ENCODE measurements around the gene MIER2.

Gene MIER2

DNA sequence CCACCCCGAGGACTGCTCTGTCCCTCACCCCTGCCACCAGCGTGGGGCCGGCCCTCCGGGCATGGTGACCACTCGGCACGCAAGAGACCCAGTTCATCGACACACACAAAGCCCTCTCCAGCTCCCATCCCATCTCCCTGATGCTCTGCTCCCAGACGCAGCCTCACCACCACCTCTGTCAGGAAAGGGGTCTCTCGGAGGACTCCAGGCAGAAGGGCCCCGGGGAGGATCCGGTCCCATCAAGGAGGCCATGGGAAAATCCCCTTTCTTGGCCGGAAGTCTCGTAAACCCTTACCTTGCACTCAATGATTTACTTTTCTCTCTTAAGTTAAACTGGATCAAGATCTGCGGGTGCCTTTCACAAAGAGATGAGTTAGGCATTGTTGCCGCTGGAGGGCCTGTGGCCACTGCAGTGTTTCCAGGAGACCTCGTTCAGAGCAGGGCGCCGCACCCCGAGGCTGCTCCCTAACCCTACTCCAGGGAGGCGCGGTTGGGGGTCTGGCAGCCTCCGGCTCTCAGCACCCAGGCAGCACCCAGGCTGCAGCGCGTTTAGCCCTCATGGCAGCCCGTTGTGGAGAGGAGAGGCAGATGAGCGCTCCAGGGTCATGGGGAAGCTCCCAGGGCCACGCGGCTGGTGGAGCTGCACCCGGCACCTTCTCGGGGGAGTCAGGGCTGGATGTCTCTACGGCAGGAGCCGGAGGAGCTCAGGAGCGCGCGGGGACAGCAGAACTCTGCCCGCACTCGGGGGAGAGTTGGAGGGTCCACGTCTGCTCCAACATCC lies 33.4 kb upstream of the MIER2 start:
- DNase-seq (ENCODE audit: low spot score) = no peak

DNA sequence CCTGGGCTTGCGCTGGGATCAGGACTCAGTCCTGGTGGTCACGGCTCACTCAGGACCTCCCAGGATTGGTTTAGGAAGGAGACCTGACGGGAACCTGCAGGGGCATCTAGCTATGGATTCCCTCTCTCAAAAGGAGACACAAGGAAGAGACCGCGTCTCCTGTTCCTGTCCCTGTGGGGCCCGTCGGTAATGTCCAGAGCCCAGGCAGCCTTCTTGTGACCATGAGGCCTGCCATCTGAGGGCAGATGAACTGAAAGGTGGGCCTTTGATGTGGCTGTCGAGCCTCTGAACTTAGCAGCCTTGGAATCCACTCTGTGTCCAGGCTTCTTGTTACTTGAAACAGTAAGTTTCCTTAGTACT lies 31.5 kb upstream of the MIER2 start:
- DNase-seq (ENCODE audit: low spot score) = no peak

DNA sequence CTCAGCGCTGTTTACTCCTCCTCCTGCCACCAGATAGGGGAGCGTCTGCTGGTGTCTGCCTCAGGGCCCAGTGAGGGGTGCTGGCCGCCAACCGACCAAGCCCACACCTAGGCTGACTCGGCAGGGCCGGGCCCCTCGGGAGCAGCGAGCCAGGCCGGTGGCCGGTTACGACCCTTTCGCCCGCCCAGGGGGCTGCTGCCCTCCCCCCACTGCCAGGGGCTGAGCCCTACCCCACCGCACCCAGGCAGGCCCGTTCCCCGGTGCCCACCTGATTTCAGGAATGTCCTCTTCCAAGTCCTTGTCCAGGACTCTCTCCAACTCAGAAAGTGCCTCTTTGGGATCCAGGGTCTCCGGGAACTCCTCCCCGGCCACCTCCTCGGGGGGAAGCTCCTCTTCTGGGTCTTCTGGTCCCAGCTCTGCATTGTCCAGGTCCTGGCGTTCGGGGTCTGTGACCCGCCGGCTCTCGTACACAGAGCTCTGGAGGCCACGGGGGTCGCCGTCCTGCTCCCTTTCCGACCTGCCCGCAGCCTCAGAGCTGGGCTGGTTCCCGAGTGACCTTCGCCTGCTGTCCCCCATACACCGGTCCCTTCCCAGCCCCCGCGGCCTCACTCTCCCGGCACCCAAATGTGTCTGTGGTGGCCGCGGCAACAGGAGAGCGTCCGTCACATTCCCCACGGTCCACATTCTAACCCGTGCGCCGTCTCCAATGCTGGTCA lies 31.0 kb upstream of the MIER2 start:
- DNase-seq (ENCODE audit: low spot score) = no peak

DNA sequence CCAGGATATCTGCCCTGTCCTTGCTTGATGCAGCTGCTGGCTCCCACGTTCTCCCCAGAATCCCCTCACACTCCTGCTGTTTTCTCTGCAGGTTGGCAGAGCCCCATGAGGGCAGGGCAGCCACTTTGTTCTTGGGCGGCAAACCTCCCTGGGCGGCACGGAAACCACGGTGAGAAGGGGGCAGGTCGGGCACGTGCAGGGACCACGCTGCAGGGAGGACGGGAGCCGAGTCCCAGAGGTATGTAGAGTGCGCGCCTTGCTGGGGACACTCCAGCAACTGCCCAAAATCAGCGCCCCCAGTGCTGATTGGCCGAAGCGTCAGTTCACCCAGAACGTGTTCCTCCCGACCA lies 30.3 kb upstream of the MIER2 start:
- no peak for DNase-seq (ENCODE audit: low spot score)

DNA sequence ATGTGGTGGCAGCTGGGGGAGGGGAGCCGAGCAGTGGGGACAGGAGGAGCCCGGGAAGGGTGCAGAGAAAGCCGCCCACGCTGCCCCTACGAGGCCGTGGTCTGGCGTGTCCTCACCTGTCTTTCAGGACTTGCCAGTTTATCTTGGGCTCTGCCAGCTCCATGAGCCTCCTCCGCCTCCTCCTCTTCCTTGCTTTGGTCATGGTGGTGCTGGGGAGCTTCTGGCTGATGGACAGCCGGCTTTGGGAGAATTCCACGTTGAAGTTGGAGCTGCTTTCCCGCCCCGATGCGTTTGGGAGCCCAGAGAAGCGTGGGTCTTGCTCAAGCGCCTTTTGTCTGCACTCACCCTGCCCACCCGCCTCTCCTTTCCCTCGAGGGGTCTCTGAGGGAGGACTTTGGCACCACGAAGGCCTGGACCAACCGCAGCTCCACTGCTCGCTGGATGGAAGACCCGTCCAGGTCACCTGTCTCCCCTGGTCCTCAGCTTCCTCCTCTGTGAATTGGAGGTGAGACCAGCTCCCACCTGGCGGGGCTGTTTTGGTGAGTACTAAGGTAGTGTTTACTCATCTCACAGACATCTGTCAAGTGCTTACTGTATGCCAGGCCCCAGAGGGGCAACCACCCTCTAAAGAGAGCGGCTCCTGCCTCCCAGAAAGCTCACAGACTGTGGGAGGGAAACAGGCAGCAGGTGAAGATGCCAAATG lies 29.7 kb upstream of the MIER2 start:
- no peak for DNase-seq (ENCODE audit: low spot score)

DNA sequence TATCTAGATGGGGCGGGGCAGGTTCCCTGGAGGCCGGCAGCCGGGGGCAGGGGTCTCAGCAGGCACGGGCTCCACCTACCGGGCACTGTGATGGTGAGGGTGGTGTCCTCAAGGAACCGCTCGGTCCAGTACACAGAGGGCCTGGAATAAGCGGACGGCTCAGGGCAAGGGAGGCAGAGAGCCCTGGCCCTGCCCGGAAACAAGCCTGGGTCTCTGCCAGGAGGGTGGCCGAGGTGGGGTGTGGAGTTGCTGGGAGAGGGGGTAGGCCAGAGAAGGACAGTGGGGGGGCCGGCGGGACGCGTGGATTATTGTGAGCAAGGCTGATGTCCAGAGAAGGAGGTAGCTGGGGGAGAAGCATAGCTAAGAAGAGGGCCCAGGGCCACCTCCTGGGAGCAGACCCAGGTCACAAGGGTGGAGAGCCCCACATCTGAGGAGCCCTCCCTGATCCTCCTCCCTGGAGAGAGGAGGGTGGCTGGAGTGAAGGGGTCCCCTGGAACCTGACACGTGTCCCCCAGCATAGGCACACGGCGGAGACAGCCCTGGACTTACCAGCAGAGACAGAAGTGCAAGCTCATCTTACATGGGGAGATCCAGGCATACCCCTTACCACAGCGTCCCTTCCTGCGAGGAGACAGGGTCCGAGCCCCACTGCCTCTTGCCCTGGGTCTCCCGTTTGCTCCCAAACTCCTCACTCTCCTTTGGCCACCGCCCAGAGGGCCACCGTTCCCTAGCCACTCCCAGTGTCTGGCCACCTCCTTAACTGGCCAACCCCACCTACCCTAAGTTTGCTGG lies 29.0 kb upstream of the MIER2 start:
- DNase-seq (ENCODE audit: low spot score) = no peak

DNA sequence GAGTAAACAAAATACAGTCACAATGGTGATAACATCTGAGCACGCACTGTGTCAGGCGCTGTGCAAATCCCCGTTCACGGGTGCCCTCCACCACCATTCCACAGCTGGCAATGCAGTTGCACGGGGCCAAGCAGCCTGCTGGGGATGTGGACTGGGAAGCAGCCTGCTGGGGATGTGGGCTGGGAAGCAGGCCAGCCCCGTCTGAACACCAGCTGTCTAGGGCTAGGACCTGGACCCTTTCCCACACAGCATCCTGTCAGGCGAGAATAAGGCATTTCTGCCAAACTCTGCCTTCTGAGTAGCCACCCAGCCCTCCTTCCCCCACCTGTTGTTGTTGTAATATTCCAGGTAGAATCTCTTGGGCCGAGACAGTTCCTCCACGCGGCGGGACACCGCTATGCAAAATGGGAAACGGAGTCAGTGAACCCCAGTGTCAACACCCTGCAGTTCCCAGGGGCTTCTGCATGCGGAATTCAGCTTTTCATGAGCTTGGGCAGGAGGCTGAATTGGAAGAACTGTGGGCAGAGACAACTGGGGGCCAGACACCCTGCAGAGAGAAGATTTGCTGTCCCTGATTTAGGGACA lies 27.8 kb upstream of the MIER2 start:
- no peak for DNase-seq (ENCODE audit: low spot score)

DNA sequence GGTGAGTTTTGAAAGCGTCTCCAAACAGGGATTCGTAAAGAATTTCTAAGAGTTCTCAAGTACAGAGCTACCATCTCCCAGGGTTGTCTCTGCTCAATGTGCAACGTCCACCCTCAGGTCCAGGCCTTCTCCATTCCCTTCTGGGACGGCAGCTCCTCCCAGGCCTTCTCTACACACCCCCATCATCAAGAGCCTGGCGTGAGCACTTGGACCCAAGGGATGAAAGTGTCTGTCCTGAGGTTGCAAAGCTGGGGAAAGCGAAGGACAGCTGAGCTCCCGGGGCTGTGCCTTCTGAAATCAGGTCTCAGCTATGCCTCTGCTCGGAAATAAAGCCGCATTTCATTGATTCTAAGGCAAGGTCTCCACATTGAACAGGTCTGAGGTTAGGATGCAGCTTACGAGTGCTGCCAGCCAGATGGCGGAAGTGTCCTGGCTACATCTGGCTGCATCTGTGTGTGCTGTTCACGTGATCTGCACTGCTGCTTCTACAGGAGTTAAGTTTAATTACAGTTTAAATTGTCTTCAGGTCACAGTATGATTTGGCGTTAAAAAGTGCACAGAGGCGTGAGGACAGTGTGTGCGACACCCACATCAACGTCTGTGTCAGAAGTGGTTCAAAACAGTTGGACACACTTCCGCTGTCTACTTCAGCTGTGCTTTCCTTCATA lies 27.0 kb upstream of the MIER2 start:
- DNase-seq (ENCODE audit: low spot score) = no peak

DNA sequence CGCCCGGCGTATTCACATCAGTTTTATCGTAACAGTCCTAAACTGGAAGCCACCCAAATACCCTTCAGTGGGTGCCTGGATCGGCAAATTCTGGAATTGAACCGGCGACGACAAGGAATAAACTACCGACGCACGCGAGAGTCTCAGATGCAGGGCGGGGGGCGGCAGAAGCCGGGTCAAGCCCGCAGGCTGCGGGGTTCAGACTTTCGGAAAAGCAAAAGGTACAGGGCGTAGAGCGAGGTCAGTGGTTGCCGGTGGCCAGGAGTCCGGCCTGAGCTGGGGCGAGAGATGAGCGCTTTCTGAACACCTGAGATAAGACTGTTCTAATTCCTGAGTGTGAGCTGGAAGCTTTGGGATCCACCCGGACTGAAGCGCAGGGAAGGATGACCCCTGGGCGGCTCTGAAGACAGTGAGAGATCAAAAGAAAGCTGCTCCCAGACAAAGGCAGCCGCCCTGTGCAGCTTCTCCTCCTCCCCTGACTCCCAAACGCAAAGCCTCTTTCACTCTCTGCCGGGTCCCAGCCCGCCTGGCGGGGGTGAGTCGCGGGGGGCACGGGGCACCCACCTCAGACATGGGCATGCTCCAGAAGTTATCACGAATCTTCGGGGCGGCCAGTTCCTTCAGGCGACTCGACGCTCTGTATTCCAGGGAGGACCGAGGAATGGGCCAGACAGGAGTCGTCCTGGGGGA lies 26.2 kb upstream of the MIER2 start:
- no peak for DNase-seq (ENCODE audit: low spot score)

DNA sequence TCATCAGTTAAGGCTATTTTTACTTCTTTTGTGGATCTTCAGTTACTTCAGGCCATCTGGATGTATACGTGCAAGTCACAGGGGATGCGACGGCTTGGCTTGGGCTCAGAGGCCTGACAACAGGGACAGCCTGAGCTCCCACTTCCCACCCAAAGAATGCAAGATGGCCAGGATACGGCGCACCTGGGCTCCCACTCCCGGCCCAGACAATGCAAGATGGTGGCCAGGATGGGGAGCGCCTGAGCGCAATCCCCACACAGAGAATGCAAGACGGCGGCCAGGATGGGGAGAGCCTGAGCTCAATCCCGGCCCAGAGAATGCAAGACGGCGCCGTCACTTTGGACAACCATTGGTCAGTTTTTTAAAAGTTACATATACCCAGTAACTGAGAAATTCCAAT lies 25.3 kb upstream of the MIER2 start:
- no peak for DNase-seq (ENCODE audit: low spot score)

DNA sequence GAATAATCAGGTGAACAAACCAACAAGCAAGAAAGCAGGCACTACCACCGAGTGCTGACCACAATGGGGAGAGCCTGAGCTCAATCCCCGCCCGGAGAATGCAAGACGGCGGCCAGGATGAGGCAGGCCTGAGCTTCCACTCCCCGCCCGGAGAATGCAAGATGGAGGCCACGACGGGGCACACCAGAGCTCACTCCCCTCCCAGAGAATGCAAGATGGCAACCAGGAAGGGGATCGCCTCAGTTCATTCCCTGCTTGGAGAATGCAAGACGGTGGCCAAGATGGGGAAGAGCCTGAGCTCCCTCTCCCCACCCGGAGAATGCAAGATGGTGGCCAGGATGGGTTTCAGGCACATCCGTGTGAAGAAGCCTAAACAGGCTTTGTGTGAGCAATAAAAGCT lies 24.7 kb upstream of the MIER2 start:
- no peak for DNase-seq (ENCODE audit: low spot score)

DNA sequence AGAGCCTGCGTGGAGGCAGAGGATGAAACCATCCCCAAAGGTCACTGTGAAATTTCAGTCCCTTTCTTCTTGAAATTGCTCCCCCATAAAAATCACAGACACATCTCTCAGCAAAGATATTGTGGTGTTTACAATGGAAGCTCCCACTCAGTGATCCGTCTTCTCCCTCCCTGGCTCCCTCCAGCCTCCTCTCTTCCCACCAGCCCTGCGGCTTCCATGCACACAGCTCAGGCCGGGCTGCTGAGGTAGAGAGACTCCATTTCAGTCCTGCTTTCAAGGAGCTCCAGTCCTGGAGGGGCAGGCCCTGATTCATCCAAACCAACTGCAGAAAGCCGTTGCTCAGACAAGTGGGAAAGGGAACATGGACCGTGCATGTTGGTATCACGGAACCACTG lies 24.0 kb upstream of the MIER2 start:
- DNase-seq (ENCODE audit: low spot score) = no peak

DNA sequence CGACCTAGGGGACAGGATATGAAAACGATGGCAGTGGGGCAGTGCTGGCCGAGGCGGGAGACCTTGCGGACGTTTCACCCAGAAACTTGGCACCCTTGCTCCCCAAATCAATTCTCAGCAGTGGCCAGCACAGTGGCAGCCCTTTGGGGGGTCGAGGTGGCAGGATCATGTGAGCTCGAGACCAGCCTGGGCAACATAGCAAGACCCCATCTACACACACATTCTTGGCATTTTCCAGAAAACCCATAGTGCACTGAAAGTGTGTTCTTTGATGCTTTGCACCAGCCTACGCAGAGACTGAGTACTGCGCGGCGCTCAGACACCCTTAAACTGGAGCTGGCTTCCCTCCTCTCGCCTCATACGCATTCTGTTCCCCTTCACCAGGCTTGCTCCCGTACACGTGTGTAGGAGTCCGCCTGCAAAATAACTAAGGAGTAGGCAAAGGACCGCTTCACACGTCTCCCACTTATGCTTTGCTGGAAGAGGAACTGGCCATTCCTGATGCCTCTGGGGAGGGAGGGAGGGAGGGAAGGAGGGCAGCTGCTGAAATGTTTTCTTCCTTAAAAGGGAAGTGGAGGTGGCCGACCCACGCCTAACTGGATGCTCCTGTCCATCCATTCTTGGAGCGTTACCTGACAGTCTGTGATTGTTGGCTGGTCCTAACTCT lies 23.5 kb upstream of the MIER2 start:
- no peak for DNase-seq (ENCODE audit: low spot score)

DNA sequence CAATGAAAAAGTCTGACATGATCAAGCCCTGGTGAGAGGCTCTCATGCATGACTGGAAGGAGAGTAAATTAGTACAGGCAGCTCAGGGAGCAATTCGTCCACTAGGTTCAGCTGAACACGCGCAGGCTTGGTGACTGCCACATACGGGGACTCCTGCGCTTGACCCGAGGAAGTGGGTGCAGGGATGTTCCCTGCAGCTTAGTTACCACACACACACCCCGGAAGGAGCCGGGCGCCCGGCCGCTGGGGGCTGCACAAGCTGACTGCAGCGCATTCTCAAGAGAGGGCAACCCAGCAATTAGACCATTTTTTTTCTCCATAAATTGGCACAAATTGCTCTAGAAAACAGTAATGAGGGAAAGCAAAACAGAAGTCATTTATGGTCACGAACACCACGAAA lies 23.0 kb upstream of the MIER2 start:
- DNase-seq (ENCODE audit: low spot score) = no peak

DNA sequence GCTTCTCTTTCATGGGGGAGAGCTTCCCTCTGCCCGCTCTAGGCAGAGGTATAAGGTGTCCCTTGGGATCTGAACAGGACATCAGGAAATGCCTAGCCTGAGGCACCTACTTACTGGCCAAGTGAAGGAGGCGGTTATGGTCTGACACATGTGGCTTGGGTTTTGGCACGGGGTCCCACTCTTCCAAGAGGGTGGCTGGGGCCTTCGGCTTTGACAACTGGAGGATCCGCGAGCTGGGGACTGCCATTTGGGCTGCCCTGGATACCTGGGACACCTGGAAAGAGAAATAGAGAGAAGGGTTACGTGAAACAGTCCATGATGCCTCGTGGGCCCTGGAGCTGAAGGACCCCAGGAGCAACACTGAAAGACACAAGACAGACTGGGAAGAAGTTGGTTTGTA lies 22.4 kb upstream of the MIER2 start:
- no peak for DNase-seq (ENCODE audit: low spot score)

DNA sequence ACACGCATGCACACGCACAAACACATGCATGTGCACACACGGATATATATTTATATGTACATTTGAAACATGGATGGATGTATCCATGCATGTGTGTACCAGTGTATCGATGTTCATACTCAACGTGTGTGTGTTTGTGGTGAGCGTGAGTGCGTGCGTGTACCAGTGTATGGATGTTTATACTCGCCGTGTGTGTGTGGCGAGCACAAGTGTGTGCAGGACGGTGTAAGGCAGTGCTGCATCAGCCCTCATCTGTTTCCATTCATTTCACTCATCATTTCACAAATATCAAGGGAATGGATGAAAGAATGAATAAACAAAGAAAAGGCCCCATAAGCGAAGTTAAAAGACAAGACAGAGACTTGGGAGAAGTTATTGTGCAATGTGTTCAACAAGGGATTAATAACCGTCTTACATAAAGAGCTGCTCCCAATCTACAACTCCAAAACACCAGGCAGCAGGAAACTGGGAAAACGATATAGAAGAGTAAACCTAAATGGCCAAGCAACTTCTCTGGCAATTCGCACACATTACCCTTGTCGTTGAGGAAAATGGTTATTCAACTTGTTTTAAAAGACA lies 21.7 kb upstream of the MIER2 start:
- DNase-seq (ENCODE audit: low spot score) = no peak

DNA sequence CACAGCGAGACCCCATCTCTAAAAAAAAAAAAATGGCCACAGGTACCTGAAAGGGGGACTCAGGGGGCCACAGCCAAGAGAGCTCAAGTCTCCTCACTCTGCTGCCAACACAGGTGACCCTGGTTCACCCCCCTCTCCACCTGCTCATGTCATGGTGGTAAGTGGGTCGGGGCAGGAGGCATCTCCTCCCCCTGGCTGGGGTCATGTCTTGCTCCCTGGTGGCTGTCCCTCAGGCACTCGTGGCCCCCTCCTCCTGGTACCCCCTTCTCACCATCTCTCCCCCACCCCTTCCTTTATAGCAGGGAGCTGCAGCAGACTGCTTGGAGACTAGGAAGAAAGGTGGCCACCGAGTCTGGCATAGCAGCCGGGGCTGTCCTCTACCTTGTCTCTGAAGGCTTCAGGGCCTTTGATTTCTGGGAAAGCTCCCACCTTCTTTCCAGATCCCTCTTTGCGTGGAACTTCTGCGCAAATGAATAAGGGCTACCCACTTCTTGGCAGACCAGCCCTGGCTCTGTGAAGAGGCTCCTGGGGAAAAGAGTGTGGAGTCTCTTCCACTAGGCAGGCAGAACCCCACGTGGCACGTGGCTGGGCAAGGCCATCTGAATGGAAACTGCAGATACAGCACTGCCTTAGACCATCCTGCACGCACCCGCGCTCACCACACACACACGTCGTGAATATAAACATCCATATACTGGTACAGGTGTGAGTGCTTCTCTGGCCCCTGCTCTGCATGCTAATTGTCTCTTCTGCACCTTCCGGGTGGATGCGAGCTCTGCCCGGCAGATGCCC lies 20.1 kb upstream of the MIER2 start:
- no peak for DNase-seq (ENCODE audit: low spot score)

DNA sequence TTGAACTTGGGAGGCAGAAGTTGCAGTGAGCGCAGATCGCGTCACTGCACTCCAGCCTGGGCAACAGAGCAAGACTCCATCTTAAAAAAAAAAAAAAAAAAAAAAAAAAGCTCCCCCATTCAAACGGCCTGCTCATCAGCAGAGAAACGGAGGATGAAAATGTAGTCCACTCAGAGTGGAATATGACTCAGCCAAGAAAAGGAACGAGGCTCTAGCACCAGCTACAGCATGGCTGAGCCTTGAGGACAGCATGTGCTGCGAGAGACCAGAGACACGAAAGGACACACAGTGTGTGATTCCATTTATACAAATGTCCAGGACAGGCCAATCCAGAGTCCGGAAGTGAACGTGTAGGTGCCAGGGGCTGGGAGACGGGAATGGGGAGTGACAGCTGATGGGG lies 18.1 kb upstream of the MIER2 start:
- no peak for DNase-seq (ENCODE audit: low spot score)

DNA sequence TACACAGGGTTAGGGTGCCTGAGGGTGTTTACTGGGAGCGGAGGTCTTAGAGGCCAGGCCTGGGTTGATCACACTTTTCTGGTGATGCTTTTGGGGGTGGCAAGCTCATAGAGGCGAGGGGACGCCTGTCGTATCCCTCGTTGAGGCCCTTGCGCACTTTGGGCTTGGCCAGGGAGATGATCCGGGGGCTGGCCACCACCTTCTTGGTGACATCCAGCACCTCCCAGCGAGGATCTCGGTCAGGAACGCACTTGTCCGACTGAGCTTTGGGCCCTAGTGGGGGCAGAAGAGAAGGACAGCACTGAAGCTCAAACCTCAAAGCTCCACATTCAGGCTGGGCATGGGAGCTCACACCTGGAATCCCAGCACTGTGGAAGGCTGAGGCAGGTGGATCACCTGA lies 17.6 kb upstream of the MIER2 start:
- DNase-seq (ENCODE audit: low spot score) = no peak

DNA sequence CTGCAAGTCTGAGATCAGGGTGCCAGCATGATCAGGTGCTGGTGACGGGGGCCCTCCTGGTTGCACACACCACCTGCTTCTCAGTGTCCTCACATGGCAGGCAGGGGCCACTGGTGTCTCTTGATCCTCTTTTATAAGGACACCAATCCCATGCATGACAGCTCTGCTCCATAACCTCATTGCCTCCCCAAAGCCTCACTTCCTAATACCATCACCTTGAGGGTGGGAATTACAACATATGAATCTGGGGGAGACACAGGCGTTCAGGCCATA lies 15.0 kb upstream of the MIER2 start:
- DNase-seq (ENCODE audit: low spot score) = no peak

All from HuH-7 (cell line).